GM12891 (cell line): ENCODE data around the gene KLK8.

Experiments used
- POLR2A ChIP-seq: IDR thresholded peaks from 2 replicates; pipeline ENCODE4 v1.6.1; 2011; ENCODE audit warnings: low read depth, low read length, control low read depth
- POLR2AphosphoS5 ChIP-seq: IDR thresholded peaks from 2 replicates; pipeline ENCODE4 v1.6.1; 2011; ENCODE audit warnings: low read depth, low read length, control low read depth
- POU2F2 ChIP-seq: IDR thresholded peaks from 2 replicates; pipeline ENCODE4 v1.6.1; 2011; ENCODE audit warnings: low read depth, mild to moderate bottlenecking, control low read depth, low read length, moderate library complexity

DNA sequence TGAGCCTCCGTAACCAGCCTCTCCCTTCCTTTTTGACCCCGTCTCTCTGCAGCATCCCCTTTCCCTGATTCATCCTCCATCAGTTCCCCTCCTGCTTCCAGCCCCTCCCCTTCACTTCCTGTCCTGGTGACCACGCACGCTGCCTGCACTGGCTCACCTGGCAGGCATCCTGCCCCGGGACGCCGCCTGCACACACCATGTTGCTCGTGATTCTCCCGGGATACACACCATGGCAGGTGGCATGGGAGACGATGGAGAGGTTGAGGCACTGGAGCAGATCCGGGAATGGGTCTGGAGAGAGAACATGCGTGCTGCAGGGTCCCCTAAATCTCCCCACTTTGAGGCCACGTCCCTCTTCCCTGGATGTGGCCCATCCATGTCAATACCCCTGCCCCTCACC, 29.2 kb upstream of the KLK8 start:
- no peak for TF ChIP-seq POLR2AphosphoS5
- no peak for TF ChIP-seq POLR2A
- no peak for TF ChIP-seq POU2F2
